Measurements from ENCODE around the gene EEIG2. TPM values are rescaled to one million over a fixed set of nuclear protein-coding genes. Genes with fewer than 3 reads are reported as not detected.

The EEIG2 gene
- total RNA-seq, 1 donor, result 23.7 TPM

DNA sequence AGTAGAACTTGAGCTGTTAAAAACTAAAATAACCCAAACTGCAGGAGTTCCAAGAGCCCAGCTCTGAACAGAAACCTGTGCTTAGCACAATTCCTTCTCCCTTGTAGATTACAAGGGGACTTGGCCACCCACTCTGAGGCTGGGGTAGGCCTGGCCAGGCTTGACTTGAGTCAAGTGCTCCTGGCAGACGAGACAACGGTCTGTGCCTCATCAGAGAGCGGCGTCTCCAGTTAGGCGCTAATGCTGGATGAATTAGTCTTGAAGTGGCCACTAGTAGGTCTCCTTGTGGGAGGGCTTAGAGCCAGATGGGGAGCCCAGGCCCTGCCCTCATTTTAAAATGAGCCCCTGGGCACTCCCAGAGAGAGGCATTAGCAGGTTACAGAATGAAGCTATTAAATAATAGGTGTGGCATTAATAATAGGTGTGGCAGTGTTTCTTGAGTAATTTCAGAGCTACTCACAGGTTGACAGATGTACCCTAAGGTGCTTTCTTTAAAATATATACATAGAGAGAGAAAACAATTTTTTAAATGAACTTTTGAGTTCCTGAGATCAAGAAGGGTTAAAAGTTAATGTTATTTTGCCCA lies 1.1 kb downstream of the EEIG2 start:
- TF ChIP-seq, protein P1, sequence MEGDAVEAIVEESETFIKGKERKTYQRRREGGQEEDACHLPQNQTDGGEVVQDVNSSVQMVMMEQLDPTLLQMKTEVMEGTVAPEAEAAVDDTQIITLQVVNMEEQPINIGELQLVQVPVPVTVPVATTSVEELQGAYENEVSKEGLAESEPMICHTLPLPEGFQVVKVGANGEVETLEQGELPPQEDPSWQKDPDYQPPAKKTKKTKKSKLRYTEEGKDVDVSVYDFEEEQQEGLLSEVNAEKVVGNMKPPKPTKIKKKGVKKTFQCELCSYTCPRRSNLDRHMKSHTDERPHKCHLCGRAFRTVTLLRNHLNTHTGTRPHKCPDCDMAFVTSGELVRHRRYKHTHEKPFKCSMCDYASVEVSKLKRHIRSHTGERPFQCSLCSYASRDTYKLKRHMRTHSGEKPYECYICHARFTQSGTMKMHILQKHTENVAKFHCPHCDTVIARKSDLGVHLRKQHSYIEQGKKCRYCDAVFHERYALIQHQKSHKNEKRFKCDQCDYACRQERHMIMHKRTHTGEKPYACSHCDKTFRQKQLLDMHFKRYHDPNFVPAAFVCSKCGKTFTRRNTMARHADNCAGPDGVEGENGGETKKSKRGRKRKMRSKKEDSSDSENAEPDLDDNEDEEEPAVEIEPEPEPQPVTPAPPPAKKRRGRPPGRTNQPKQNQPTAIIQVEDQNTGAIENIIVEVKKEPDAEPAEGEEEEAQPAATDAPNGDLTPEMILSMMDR (IDR thresholded peaks at IDR 0.05; ENCODE audit: insufficient read depth, low read depth, low read length), result no peak
- DNase-seq (ENCODE audit: low read depth), result peak; percentile 57
- peak overlapping the region; percentile 82 for H3K4me3 ChIP-seq (ENCODE audit: low read depth, low read length)

DNA sequence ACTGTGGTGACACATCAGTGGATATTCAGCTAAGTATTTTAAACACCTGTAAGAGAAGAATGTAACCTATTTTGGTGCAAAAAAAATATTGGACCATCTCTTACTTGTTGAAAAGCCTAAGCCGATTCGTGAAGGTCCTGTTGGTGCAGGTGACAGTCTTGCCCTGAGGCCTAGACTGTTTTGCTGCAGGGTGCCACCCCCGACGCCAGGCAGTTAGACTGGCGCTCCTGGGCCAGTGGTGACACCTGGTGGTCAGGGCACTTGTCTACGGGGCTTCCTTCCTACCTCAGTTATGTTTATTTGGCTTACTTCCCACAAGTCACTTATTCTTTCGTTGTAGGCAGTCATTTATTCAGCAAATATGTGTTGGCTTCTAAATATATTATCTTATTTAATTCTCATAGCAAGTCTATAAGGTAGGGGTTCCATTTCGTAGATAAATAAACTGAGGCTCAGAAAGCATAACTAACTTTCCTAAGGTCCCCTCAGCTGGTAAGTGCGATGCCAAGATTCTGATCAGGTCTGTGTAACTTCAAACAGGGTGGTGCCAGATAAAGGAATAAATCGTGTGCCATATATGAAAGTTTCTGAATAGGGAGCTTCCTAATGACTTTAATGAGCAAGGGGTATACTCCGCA lies 1.9 kb downstream of the EEIG2 start:
- no peak for DNase-seq (ENCODE audit: low read depth)
- TF ChIP-seq, protein P1 (IDR thresholded peaks at IDR 0.05; ENCODE audit: insufficient read depth, low read depth, low read length), result peak; percentile 48
- no peak overlapping the region for H3K4me3 ChIP-seq (ENCODE audit: low read depth, low read length)

DNA sequence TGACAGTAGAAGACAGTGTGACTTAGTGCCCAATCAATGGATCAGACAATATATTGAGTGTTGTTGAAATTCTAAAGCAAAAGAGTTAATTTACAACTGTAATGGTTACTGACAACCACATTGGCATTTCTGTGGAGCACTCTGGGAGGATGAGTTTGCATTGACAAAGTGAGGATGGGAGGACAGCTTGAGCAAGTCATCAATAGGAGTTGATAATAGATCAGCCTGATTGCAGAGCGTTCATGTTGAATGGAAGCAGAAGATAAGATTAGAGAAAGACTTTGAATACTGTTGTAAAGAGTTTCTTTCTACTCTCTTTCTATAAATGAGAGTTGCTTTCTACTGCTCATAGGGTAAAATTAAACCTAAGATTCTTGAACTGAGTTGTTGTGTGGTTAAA lies 3.9 kb downstream of the EEIG2 start:
- TF ChIP-seq, protein P1 (IDR thresholded peaks at IDR 0.05; ENCODE audit: insufficient read depth, low read depth, low read length), result no peak
- DNase-seq (ENCODE audit: low read depth), result no peak
- no peak overlapping the region for H3K4me3 ChIP-seq (ENCODE audit: low read depth, low read length)

DNA sequence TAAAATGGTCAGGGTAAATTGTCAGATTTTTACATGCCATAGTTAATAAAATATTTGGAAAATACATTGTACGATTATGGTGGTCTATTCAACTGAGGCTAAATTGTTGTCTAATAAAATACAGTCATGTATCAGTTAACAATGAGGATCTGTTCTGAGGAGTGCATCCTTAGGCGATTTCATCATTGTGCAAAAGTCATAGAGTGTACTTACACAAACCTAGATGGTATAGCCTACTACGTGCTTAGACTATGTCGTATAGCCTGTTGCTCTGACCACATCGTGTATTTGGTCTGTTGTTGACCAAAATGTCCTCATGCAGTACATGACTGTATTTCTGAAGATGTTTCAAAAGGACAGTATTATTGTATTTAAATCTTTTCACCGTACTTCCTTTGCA lies 5.2 kb downstream of the EEIG2 start:
- DNase-seq (ENCODE audit: low read depth), result no peak
- no peak overlapping the region for H3K4me3 ChIP-seq (ENCODE audit: low read depth, low read length)
- TF ChIP-seq, protein P1 (IDR thresholded peaks at IDR 0.05; ENCODE audit: insufficient read depth, low read depth, low read length), result no peak

DNA sequence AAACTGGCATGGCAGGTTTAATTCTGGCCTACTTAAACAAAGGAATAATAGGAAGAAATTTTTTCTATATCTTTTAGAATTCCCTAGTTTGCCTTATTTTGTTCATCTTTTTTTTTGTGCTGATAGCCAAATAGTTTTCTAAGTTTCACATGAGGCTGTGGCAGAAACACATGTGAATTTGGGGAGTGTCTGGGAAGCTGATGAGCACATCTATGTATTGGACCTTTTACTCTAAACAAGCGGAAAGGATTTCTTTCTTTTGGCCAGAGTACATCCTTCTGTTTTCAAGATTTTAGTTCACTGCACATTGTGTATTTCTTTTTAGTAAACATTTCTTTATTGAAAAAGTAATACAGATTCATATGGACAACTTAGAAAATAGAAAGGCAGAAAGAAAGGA lies 5.6 kb downstream of the EEIG2 start:
- H3K4me3 ChIP-seq (ENCODE audit: low read depth, low read length), result no peak overlapping the region
- DNase-seq (ENCODE audit: low read depth), result no peak
- TF ChIP-seq, protein P1 (IDR thresholded peaks at IDR 0.05; ENCODE audit: insufficient read depth, low read depth, low read length), result no peak

DNA sequence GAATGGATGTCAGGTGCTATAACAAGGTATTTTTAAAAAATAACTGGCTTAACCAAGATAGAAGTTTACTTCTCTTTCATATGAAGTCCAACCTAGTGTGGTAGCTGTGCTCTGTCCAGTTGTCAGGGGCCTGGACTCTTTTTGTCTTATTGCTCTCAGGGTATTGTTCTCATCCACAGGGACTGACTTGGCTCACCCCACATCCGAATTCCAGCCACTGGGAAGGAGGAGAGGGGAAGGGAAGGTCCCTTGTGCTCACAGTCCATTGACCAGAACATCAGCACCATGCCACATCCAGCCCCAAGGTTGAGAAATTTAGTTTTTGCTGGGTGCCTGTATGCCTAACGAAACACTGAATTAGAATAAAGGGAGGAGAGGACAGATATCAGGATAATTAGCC lies 8.7 kb downstream of the EEIG2 start:
- H3K4me3 ChIP-seq (ENCODE audit: low read depth, low read length), result no peak overlapping the region
- TF ChIP-seq, protein P1 (IDR thresholded peaks at IDR 0.05; ENCODE audit: insufficient read depth, low read depth, low read length), result no peak
- no peak for DNase-seq (ENCODE audit: low read depth)

Measured in fibroblast of villous mesenchyme (primary cell).